Caco-2 (cell line): ENCODE data around the gene ANKDD1B. TPM values are rescaled to one million over a fixed set of nuclear protein-coding genes. Genes with fewer than 3 reads are reported as not detected.

Experiments
- BruUV-seq: library from RNA; stranded (reverse); fragments of 400-500 nt; replicated peaks from 2 replicates; lab custom pipeline; 2021; lab: Mats Ljungman, UMichigan
- CTCF ChIA-PET: fragments of 300-600 bp; sonication (Branson Sonifier 250); formaldehyde crosslinking; loops from one replicate; lab custom pipeline; 2022; ENCODE audit warnings: antibody characterized with exemption; lab: Charles Lee
- POLR2A ChIA-PET: fragments of 300-600 bp; sonication (Branson Sonifier 250); formaldehyde crosslinking; loops from one replicate; lab custom pipeline; 2022; ENCODE audit warnings: antibody characterized with exemption; lab: Charles Lee
- DNase-seq, 2 experiments: peaks; one replicate each; pipeline versions ENCODE4 v3.0.0 to v3.0.0-alpha.2; 2020 to 2022
- H3K27me3 ChIP-seq: replicated peaks from 2 replicates; pipeline ENCODE4 v1.6.0; 2011; ENCODE audit warnings: low read length; ENCODE audit not compliant: control insufficient read depth, insufficient read depth
- H3K36me3 ChIP-seq: 2 replicates; pipeline ENCODE4 v1.5.1; 2011; ENCODE audit warnings: low read length; ENCODE audit not compliant: control insufficient read depth, insufficient read depth
- H3K4me1 ChIP-seq: fragments of 250-450 bp; sonication (Bioruptor Pico); 2 replicates; pipeline ENCODE4 v1.5.1; 2020; ENCODE audit warnings: mild to moderate bottlenecking
- H3K4me3 ChIP-seq: 2 replicates; pipeline ENCODE4 v1.5.1; 2011; ENCODE audit warnings: low read depth, mild to moderate bottlenecking, control low read depth, low read length
- H3K9me3 ChIP-seq: fragments of 250-450 bp; sonication (Bioruptor Pico); 2 replicates; pipeline ENCODE4 v1.5.1; 2020; ENCODE audit warnings: mild to moderate bottlenecking, moderate library complexity
- H3K27ac Mint-ChIP-seq: one replicate; pipeline ENCODE4 v1.8.0; 2022; ENCODE audit warnings: mixed read lengths; ENCODE audit not compliant: unreplicated experiment
- H3K27me3 Mint-ChIP-seq: one replicate; pipeline ENCODE4 v1.8.0; 2022; ENCODE audit warnings: mixed read lengths; ENCODE audit not compliant: insufficient read depth, unreplicated experiment
- H3K36me3 Mint-ChIP-seq: one replicate; pipeline ENCODE4 v1.8.0; 2022; ENCODE audit warnings: mild to moderate bottlenecking, mixed read lengths; ENCODE audit not compliant: insufficient read depth, unreplicated experiment
- H3K4me1 Mint-ChIP-seq: one replicate; pipeline ENCODE4 v1.8.0; 2022; ENCODE audit warnings: low read depth, mixed read lengths; ENCODE audit not compliant: unreplicated experiment
- H3K4me3 Mint-ChIP-seq: one replicate; pipeline ENCODE4 v1.8.0; 2022; ENCODE audit warnings: mild to moderate bottlenecking, moderate library complexity, mixed read lengths; ENCODE audit not compliant: unreplicated experiment
- H3K9me3 Mint-ChIP-seq: one replicate; pipeline ENCODE4 v1.8.0; 2022; ENCODE audit warnings: mixed read lengths; ENCODE audit not compliant: unreplicated experiment
- CTCF ChIP-seq, 2 experiments: fragments of 200-600 bp in 1 of 2; IDR thresholded peaks; 1 replicate in 1 of 2; 2 replicates in 1 of 2; pipeline versions ENCODE4 v1.5.1 to v1.8.0; 2011 to 2022; ENCODE audit warnings: antibody characterized with exemption in 1 of 2, control low read depth in 1 of 2, inconsistent platforms in 1 of 2, low read depth in 1 of 2, low read length in 1 of 2, mild to moderate bottlenecking in 1 of 2, moderate library complexity in 1 of 2; ENCODE audit not compliant: insufficient read depth in 1 of 2, severe bottlenecking in 1 of 2, unreplicated experiment in 1 of 2
- intact Hi-C: fragments of 100-400 bp; cut with micrococcal nuclease; formaldehyde crosslinking; loops from one replicate; pipeline ENCODE4 v1.10.0; 2022; ENCODE audit not compliant: unreplicated experiment
- total RNA-seq: library from RNA; stranded (reverse); gene quantifications from 2 replicates; pipeline ENCODE4 v1.2.3, GENCODE V29; 2022

ANKDD1B gene
- total RNA-seq, 1 experiment from 2014 or later = 0.88 TPM

- TF ChIP-seq CTCF (IDR thresholded peaks at IDR 0.05; ENCODE audit: insufficient read depth in 1 of 2, low read depth in 1 of 2, low read length in 1 of 2, severe bottlenecking in 1 of 2, unreplicated experiment in 1 of 2) = no peak
- Mint-ChIP-seq H3K27me3 (no peaks in the 10 kb centered on the region), H3K4me3 (no peak overlapping the region), H3K36me3 (no peaks in the 10 kb centered on the region), H3K27ac (no peak overlapping the region), H3K4me1 (no peaks in the 10 kb centered on the region), H3K9me3 (no peaks in the 10 kb centered on the region)
- no TSS peak for BruUV-seq
- ChIA-PET POLR2A (no interaction called here), CTCF (no interaction called here)
- Histone ChIP-seq H3K36me3 (0 out of 2 replicates have a peak, but pooled peaks cover 1% of the 10 kb centered on the region), H3K27me3 (no peaks in the 10 kb centered on the region), H3K9me3 (0 out of 2 replicates have a peak, but pooled peaks cover 5% of the 10 kb centered on the region), H3K4me1 (no peaks in the 10 kb centered on the region), H3K4me3 (no peak overlapping the region)
- intact Hi-C loops = no loop called here
- no peak for DNase-seq
Observed at GRCh38 chr5:75640395-75640794, 29.1 kb downstream of the ANKDD1B start.

GRCh38 chr5:75640826-75641225 lies 29.6 kb downstream of the ANKDD1B start:
- ChIA-PET CTCF (no interaction called here), POLR2A (no interaction called here)
- 0 out of 2 replicates have a peak, but pooled peaks cover 1% of the 10 kb centered on the region for H3K36me3 ChIP-seq
- no peaks in the 10 kb centered on the region for H3K4me1 ChIP-seq
- Mint-ChIP-seq H3K4me1 (no peaks in the 10 kb centered on the region), H3K27me3 (no peaks in the 10 kb centered on the region), H3K4me3 (no peak overlapping the region), H3K27ac (no peak overlapping the region), H3K9me3 (no peaks in the 10 kb centered on the region), H3K36me3 (no peaks in the 10 kb centered on the region)
- intact Hi-C loops = no loop called here
- 0 out of 2 replicates have a peak, but pooled peaks cover 5% of the 10 kb centered on the region for H3K9me3 ChIP-seq
- H3K4me3 ChIP-seq = no peak overlapping the region
- no TSS peak for BruUV-seq
- no peaks in the 10 kb centered on the region for H3K27me3 ChIP-seq
- DNase-seq = no peak
- no peak for TF ChIP-seq CTCF (IDR thresholded peaks at IDR 0.05; ENCODE audit: insufficient read depth in 1 of 2, low read depth in 1 of 2, low read length in 1 of 2, severe bottlenecking in 1 of 2, unreplicated experiment in 1 of 2)

GRCh38 chr5:75648712-75649111 lies 37.5 kb downstream of the ANKDD1B start:
- no peak for TF ChIP-seq CTCF (IDR thresholded peaks at IDR 0.05; ENCODE audit: insufficient read depth in 1 of 2, low read depth in 1 of 2, low read length in 1 of 2, severe bottlenecking in 1 of 2, unreplicated experiment in 1 of 2)
- no peaks in the 10 kb centered on the region for H3K27me3 ChIP-seq
- H3K36me3 ChIP-seq = no peaks in the 10 kb centered on the region
- no peaks in the 10 kb centered on the region for H3K36me3 Mint-ChIP-seq
- peaks cover 9% of the 10 kb centered on the region for H3K4me1 Mint-ChIP-seq
- H3K27me3 Mint-ChIP-seq = no peaks in the 10 kb centered on the region
- CTCF ChIA-PET = no interaction called here
- peak overlapping the region; percentile 62 for H3K27ac Mint-ChIP-seq
- H3K9me3 Mint-ChIP-seq = no peaks in the 10 kb centered on the region
- peak overlapping the region; percentile 19 for H3K4me3 Mint-ChIP-seq
- POLR2A ChIA-PET = no interaction called here
- H3K4me1 ChIP-seq = peaks cover 6% of the 10 kb centered on the region; the same call in 1 of the 2 replicates
- H3K9me3 ChIP-seq = no peaks in the 10 kb centered on the region
- intact Hi-C loops = loop anchor here (5.0 kb wide), 1 partner anchor 36 kb away; the partner anchor contains the start of gene ANKDD1B
- no peak overlapping the region for H3K4me3 ChIP-seq
- no TSS peak for BruUV-seq
- peak; percentile 76 to 85 for DNase-seq
